ENCODE data around the gene MNS1. TPM values are rescaled to one million over a fixed set of nuclear protein-coding genes. Genes with fewer than 3 reads are reported as not detected.
"Not testable (repeated sequence)": the region's sequence is repeated elsewhere in the genome, so short reads cannot be mapped to it uniquely, and the experiment has no call there.

MNS1 gene
- total RNA-seq, 1 donor from 2014 or later = 0.62 TPM

DNA sequence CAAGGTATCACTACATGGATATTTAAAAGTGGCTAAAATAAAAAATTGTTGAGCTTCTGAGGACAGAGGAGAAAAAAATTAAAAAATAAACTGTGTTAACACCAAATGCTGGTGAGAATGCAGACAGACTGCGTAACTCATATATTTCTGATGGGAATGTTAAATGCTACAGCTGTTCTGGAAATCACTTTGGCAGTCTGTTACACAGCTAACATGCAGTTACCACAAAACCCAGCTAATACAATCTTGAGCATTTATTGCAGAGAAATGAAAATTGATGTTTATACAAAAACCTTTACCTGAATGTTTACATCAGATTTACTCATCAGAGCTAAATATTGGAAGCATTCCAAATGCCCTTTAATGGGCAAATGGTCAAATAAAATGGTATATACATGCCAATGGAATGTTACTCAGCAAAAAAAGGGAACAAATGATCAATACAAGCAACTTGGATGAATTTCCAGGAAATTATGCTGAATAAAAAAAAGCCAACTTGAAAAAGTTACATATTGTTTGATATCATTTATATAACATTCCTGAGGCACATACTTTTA, 24.6 kb downstream of the MNS1 start:
- H3K27me3 Mint-ChIP-seq = no peaks in the 10 kb centered on the region
- POLR2A ChIA-PET = no interaction called here
- intact Hi-C loops (cut with micrococcal nuclease) = no loop called here
- CTCF ChIA-PET = no interaction called here
- no peak overlapping the region for H3K4me3 Mint-ChIP-seq
- H3K4me1 Mint-ChIP-seq = no peaks in the 10 kb centered on the region
- ATAC-seq (ENCODE audit: low read depth) = no peak
- no peak overlapping the region for H3K27ac Mint-ChIP-seq
- no peak for DNase-seq
- H3K36me3 Mint-ChIP-seq (ENCODE audit: low read depth) = peaks cover 2% of the 10 kb centered on the region
- no peaks in the 10 kb centered on the region for H3K9me3 Mint-ChIP-seq
- TF ChIP-seq, protein P1, sequence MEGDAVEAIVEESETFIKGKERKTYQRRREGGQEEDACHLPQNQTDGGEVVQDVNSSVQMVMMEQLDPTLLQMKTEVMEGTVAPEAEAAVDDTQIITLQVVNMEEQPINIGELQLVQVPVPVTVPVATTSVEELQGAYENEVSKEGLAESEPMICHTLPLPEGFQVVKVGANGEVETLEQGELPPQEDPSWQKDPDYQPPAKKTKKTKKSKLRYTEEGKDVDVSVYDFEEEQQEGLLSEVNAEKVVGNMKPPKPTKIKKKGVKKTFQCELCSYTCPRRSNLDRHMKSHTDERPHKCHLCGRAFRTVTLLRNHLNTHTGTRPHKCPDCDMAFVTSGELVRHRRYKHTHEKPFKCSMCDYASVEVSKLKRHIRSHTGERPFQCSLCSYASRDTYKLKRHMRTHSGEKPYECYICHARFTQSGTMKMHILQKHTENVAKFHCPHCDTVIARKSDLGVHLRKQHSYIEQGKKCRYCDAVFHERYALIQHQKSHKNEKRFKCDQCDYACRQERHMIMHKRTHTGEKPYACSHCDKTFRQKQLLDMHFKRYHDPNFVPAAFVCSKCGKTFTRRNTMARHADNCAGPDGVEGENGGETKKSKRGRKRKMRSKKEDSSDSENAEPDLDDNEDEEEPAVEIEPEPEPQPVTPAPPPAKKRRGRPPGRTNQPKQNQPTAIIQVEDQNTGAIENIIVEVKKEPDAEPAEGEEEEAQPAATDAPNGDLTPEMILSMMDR (IDR thresholded peaks at IDR 0.05) = no peak

- DNase-seq (no peak), ATAC-seq (ENCODE audit: low read depth) (no peak)
- intact Hi-C loops (cut with micrococcal nuclease) = no loop called here
- Mint-ChIP-seq H3K9me3 (no peaks in the 10 kb centered on the region), H3K4me1 (no peaks in the 10 kb centered on the region), H3K36me3 (ENCODE audit: low read depth) (peaks cover 2% of the 10 kb centered on the region), H3K4me3 (no peak overlapping the region), H3K27me3 (no peaks in the 10 kb centered on the region), H3K27ac (no peak overlapping the region)
- POLR2A ChIA-PET = no interaction called here
- CTCF ChIA-PET = no interaction called here
- TF ChIP-seq, protein P1 (IDR thresholded peaks at IDR 0.05) = no peak
Measured at GRCh38 chr15:56432304-56432703, 32.6 kb downstream of the MNS1 start.

DNA sequence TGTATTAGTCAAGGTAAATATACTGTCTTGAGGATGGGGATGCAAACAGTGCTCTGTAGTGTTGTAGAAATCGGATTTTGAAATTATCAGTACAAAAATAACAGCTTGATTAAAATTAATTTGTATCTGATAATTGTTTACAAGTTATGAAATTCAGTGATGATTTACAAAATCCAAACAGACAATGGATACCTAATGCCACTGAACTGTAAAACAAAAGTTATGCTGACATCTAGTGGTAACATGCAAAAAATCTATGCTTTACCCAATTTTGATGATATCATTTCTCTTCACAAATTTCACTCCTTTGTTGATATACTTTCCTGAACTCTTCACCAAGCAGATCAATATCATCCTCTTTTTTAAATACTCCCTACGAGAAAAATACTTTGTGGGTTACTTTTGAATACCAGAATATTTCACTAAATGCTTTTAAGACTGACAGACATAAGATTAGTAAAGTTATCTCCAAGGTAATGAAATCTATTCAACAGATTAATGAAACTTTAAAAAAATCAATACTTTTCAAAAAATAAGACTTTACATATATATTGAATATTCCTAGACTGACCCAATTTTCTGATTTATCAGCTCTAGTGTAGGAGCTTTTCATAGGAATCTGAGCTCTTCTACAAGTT, 36.0 kb downstream of the MNS1 start:
- H3K4me3 Mint-ChIP-seq = no peak overlapping the region
- no peak for ATAC-seq (ENCODE audit: low read depth)
- H3K27me3 Mint-ChIP-seq = no peaks in the 10 kb centered on the region
- H3K27ac Mint-ChIP-seq = no peak overlapping the region
- H3K4me1 Mint-ChIP-seq = no peaks in the 10 kb centered on the region
- peaks cover 5% of the 10 kb centered on the region for H3K9me3 Mint-ChIP-seq
- TF ChIP-seq, protein P1 (IDR thresholded peaks at IDR 0.05) = no peak
- CTCF ChIA-PET = interaction anchor here (0.6 to 2.1 kb wide), 9 partner anchors 11 to 781 kb away, joined by 3 to 12 read pairs (median 3); partner anchors contain the start of gene RFX7
- intact Hi-C loops (cut with micrococcal nuclease) = loop anchor here (1.0 kb wide), 2 partner anchors 183 to 781 kb away; no protein-coding TSS in a partner anchor
- POLR2A ChIA-PET = no interaction called here
- DNase-seq = no peak
- peaks cover 15% of the 10 kb centered on the region for H3K36me3 Mint-ChIP-seq (ENCODE audit: low read depth)

DNA sequence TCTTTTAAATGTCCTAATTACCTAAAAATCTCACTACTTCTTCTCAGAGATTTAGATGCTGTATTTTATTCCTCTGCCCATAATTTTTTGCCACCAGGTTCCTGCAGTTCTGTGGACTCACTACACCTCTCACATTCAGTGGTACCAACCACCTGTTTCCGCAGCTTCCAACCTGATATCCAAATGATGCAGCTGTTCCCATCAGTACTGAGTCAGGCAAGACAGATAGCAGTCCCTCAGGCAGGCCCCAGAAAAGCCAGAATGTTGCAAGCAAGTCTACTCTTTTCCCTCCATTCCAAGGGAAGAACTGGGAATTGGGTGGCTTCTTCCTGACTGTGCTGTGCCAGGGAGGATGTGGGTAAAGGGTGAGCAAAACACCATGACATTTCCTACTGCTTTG, 39.0 kb downstream of the MNS1 start:
- TF ChIP-seq, protein P1 (IDR thresholded peaks at IDR 0.05) = no peak
- Mint-ChIP-seq H3K27me3 (no peaks in the 10 kb centered on the region), H3K4me1 (no peaks in the 10 kb centered on the region), H3K9me3 (peaks cover 5% of the 10 kb centered on the region), H3K4me3 (no peak overlapping the region), H3K36me3 (ENCODE audit: low read depth) (peaks cover 20% of the 10 kb centered on the region), H3K27ac (no peak overlapping the region)
- DNase-seq (no peak), ATAC-seq (ENCODE audit: low read depth) (no peak)
- ChIA-PET POLR2A (no interaction called here), CTCF (no interaction called here)
- intact Hi-C loops (cut with micrococcal nuclease) = no loop called here

- Mint-ChIP-seq H3K4me3 (no peak overlapping the region), H3K27ac (no peak overlapping the region), H3K4me1 (no peaks in the 10 kb centered on the region), H3K36me3 (ENCODE audit: low read depth) (peaks cover 24% of the 10 kb centered on the region), H3K9me3 (peaks cover 5% of the 10 kb centered on the region), H3K27me3 (no peaks in the 10 kb centered on the region)
- TF ChIP-seq, protein P1 (IDR thresholded peaks at IDR 0.05) = no peak
- no peak for DNase-seq
- intact Hi-C loops (cut with micrococcal nuclease) = no loop called here
- no peak for ATAC-seq (ENCODE audit: low read depth)
- CTCF ChIA-PET = no interaction called here
- POLR2A ChIA-PET = no interaction called here
Measured at GRCh38 chr15:56425276-56425675, 39.7 kb downstream of the MNS1 start.

DNA sequence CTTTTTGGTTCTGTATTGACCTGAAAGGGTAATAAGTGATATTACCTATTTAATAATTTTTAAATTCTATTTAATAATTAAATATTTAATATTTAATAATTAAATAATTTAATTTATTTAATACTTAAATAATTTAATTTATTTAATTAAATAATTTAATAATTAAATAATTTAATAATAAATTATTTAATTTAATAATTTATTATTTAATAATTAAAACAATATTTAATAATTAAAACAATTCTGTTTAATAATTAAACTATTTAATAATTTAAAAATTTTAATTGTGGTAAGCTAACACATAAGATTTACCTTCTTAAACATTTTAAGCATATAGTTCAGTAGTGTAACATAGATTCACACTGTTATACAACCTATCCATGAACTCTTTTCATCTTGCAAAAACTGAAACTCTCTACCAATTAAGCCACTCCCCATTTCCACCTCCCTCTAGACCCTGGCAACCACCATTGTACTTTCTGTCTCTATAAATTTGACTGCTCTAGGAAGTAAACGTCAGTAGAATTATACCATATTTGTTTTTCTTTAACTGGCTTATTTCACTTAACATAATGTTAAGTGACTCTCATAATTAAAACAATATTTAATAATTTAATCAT, 51.7 kb downstream of the MNS1 start:
- H3K36me3 Mint-ChIP-seq (ENCODE audit: low read depth) = peaks cover 15% of the 10 kb centered on the region
- H3K27ac Mint-ChIP-seq; H3K4me1 Mint-ChIP-seq; POLR2A ChIA-PET; H3K4me3 Mint-ChIP-seq; H3K9me3 Mint-ChIP-seq; intact Hi-C loops (cut with micrococcal nuclease); H3K27me3 Mint-ChIP-seq; DNase-seq; CTCF ChIA-PET; ATAC-seq (ENCODE audit: low read depth): not testable (repeated sequence)
